ENCODE measurements around the gene CRYGN. TPM values are rescaled to one million over a fixed set of nuclear protein-coding genes. Genes with fewer than 3 reads are reported as not detected.

The CRYGN gene
- total RNA-seq, 1 experiment from 2014 or later, result not detected

DNA sequence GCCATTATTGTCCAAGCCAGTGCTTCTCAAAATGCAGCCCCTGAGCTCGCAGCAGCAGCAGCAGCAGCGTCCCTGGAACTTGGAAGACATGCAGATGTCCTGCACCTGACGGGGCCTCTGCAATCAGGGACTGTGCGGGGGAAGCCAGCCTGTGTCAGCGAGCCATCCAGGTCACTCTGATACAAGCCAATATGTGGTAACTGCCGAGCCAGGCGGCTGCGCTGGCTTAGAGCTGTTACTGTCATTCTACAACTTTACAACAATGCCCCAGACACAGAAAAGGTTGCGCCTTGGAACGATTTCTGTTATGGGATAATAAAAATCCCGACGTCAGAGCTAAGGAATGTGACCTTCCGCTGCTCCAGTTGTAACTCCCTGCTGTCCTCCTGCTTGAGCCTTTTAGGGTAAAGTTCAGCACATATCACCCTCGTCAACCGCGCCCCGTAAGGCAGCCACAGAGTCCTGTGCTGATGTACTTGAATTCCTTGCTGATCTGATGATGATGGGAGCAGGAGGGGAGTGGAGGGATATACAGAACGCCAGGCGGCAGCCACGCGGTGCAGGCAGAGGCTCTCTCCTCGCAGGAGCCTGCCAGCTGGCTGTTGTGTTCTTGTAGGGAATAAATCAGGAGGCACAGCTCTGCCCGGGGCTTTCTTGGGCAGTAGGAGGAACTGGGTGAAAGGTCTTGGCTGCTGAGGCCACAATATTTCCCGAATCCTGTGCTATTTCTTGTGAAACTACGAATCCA is 20.0 kb upstream of the CRYGN start:
- peak; percentile 95 for DNase-seq (ENCODE audit: low spot score)

DNA sequence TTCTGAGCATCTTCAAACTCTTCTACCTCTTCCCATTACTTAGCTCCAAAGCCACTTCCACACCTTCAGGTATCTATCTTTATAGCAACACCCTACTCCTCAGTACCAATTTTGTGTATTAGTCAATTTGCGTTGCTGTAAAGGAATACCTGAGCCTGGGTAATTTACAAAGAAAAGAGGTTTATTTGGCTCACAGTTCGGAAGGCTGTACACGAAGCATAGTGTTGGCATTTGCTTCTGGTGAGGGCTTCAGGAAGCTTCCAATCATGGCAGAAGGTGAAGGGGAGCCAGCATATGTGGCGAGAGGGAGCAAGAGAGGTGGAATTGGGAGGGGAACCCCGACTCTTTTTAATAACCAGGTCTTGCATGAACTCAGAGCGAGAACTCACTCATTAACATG is 17.6 kb upstream of the CRYGN start:
- no peak for DNase-seq (ENCODE audit: low spot score)

GRCh38 chr7:151456782-151457181 is 16.8 kb upstream of the CRYGN start:
- DNase-seq (ENCODE audit: low spot score), result no peak

- no peak for DNase-seq (ENCODE audit: low spot score)
Measured at GRCh38 chr7:151456276-151456675, 16.3 kb upstream of the CRYGN start.

- no peak for DNase-seq (ENCODE audit: low spot score)
Measured at GRCh38 chr7:151455690-151456089, 15.7 kb upstream of the CRYGN start.

DNA sequence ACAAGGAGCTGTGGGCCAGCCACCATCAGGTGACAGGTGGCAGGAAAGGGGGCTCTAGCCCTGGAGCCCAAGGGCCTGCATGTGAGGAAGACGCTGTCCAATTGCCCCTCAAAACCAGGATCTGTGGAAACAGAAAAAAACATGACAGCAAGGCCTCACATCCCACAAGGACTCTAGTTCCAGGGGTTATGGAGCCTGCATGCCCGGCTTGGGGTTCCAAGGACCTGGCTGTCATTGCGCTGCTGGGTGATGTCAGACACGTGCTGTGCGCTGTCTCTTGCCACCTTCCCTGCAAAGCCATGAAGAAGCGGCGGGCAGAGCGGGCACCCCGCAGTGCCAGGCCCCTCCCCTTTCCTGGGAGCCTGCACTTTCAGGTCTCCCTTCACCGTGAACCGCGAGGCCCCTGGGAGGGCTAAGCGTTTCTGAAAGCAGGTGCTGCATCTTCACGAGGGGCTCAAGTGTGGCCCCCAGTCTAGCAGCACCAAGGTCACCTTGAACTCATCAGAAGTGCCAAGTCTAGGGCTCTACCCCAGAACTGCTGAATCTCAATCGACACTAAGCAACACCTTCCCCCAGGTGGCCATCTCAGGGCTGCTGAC is 15.1 kb upstream of the CRYGN start:
- DNase-seq (ENCODE audit: low spot score), result no peak

- DNase-seq (ENCODE audit: low spot score), result no peak
Measured at GRCh38 chr7:151454305-151454704, 14.4 kb upstream of the CRYGN start.

- no peak for DNase-seq (ENCODE audit: low spot score)
Measured at GRCh38 chr7:151453326-151453791, 13.4 kb upstream of the CRYGN start.

DNA sequence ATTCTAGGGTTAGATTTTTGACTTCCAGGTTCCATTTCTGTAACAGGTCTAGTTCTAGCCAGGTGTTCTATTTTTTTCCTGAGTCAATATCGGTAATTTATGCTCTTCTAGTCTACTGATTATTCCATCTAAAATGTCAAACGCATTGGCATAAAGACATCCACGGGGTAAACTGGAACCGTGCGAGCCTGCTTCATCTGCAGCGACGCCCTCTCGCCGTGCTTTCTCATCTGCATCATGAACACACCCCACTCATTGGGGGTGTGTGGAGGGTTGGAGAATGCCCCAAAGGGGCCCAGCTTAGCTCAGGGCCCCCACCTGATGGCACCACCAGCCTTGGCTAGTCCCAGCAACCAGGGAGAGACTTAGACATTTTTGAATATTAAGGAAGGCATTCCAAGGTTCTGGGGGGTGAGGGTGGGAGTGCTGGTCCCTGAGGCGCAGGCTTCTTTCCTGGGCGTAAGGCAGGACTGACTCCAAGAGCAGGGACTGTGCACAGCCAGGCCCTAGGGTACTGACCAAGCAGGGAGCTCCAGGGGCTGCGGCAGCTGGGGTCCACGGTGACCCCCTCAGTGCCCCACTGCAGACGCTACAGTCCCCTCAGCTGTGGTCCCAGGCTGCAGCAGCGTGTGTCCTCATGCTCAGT is 12.9 kb upstream of the CRYGN start:
- no peak for DNase-seq (ENCODE audit: low spot score)

- no peak for DNase-seq (ENCODE audit: low spot score)
Measured at GRCh38 chr7:151451626-151452571, 12.0 kb upstream of the CRYGN start.

GRCh38 chr7:151451156-151451555 is 11.2 kb upstream of the CRYGN start:
- no peak for DNase-seq (ENCODE audit: low spot score)

DNA sequence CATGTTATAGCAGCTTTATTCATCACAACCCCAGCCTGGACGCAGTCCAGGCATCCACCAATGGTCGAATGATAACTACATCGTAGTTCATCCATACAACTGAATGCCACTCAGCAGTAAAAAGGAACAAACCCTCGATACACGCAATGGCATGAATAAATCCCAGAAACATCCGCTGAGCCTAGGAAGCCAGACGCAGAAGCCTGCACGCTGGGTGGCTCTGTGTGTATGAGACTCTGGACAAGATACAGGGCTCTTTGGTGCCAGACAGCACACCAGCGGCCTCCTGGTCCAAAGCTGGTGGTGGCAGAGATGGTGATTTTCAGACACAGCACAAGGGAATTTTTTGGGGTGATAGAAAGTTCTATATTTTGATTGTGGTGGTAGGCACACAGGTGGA is 10.0 kb upstream of the CRYGN start:
- DNase-seq (ENCODE audit: low spot score), result no peak

DNA sequence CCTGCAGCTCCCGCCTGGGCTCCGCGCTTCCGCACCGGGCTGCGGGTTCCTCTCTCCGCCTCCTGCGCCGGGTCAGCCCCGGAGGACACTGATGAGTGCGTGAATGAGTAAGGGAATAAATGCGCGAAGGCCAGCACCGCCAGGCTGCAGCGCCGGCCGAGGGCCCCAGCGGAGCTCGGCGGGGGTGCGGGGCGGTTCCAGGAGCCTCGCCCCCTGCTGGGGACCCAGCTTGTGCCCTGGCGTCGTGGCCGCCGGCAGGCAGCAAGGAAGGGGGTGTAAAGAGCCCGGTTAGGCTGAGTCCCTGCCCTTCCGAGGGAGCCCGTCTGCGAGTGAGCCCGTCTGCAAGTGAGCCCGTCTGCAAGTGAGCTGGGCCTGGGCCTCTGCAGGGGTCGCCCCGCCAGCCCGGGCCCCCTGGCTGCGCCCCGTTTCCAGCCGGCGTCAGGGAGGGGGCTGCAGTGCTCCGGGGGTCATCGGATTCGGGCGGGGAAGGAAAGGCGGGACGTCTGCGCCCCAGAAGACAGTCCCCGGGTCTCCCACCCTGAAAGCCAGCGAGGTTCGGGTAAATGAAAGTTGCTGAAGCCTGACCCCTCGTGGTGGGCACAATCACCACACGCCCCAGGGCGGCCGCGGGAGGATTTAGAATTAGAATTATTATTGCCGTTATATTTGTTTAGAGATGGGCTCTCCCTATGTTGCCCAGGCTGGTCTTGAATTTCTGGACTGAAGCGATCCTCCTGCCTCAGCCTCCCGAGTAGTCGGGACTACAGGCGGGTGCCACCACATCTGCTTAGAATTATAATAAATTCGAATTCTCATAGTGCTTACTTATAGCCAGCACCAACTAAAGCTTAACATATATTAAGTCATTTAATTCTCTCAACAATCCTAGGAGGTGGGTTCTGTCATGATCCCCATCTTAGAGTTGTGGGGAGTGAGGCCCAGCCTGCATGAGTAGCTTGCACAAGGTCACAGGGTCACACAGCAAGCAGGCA is 8.6 kb upstream of the CRYGN start:
- no peak for DNase-seq (ENCODE audit: low spot score)

GRCh38 chr7:151447901-151448260 is 7.9 kb upstream of the CRYGN start:
- no peak for DNase-seq (ENCODE audit: low spot score)

DNA sequence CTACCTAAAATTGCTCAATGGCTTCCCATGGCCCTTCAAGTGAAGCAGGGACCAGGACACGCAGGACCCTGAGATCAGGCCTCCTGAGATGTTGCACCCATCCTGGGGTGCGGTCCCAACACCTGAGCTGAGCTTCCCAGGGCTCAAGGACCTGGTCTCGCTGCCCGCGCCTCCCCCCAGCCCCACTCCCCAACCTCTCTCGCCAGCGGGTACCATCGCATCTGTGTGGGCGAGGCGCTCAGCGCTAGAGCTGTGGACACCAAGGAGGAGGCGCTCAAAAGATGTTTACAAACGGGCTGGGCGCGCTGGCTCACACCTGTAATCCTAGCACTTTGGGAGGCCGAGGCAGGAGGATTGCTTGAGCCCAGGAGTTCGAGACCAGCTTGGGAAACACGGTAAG is 7.4 kb upstream of the CRYGN start:
- DNase-seq (ENCODE audit: low spot score), result no peak

DNA sequence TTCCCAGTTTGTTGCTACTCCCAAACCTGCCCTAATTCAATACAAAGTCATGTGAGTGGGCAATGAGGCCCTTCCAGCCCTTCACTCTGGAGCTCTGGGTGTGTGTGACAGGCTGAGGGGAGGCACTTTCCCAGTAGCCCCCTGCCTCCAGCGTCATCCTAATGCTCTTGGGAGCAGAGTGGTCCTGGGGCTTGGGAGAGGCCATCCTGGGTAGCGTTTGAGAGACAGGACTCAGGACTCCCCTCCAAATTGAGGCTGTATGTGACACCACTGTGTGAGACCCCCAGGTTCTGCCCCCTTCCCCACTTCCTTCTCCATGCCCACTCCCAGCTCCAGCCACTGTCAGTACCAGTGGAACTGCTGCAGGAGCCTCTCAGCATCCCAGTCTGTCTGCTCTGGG is 6.5 kb upstream of the CRYGN start:
- DNase-seq (ENCODE audit: low spot score), result no peak

DNA sequence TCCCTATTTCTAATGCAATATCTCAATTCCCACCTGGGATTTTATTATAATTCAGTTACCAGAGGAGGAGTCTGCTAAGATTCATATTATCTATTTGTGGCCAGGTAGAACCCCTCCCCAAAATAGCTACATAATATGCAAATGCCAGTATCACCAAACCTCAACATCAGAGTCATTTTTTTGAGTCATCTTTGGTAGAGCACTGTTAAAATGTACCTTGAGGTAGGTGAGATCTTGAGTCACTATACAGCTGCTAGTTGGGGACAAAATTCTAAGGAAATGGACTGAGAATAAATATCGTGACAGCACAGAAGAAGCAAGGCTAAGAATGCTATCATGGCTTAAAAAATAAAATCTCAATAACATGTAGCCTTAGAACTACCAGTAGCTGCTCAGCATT is 4.7 kb upstream of the CRYGN start:
- DNase-seq (ENCODE audit: low spot score), result no peak

- DNase-seq (ENCODE audit: low spot score), result no peak
Measured at GRCh38 chr7:151442776-151443496, 3.0 kb upstream of the CRYGN start.

DNA sequence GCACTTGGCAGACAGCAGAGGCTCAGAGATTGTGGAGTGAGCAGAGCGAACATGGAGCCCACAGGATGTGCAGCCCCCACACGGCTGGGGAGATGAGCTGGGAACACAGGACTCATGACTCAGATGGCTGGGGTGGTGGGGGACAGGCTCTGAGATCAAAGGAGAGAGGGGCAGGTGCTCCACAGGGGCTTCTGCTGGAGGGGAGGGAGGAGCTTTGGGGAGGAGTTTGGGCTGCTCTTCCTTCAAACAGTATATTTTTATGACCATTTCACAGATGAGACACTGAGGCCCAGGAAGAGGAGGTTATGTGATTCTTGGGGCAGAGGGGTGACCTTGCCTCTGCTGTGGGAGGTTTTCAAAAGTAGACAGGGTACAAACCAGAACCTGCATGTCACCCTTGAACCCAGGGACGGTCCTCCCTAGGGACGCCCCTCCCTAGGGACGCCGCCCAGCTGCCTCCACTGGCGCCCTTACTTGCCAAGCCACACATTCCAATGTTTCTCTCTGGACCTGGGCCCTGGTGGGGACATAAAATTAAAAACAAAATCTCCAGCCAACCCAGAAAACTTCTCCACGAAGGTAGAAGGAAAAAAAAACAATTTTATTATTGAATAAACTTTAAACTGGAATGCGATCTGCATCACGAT is 981 bp upstream of the CRYGN start:
- DNase-seq (ENCODE audit: low spot score), result no peak

Data from A172 (cell line).